Neural crest cell (in vitro differentiated cells): Measurements from ENCODE around the gene ANO4. TPM values are rescaled to one million over a fixed set of nuclear protein-coding genes. Genes with fewer than 3 reads are reported as not detected.
"Not testable (repeated sequence)": the region's sequence is repeated elsewhere in the genome, so short reads cannot be mapped to it uniquely, and the experiment has no call there.

Experiments
- DNase-seq: peaks from one replicate; pipeline ENCODE4 v3.0.0; 2021; ENCODE audit warnings: low read depth, mixed read lengths, low spot score
- H3K27ac Mint-ChIP-seq: one replicate; pipeline ENCODE4 v1.8.0; 2021; ENCODE audit warnings: mild to moderate bottlenecking, mixed read lengths; ENCODE audit not compliant: unreplicated experiment
- H3K27me3 Mint-ChIP-seq: 2 replicates; pipeline ENCODE4 v1.8.0; 2021; ENCODE audit warnings: low read depth, mild to moderate bottlenecking, mixed read lengths
- H3K36me3 Mint-ChIP-seq: 2 replicates; pipeline ENCODE4 v1.8.0; 2021; ENCODE audit warnings: low read depth, mild to moderate bottlenecking, mixed read lengths
- H3K4me1 Mint-ChIP-seq: 2 replicates; pipeline ENCODE4 v1.8.0; 2021; ENCODE audit warnings: mixed read lengths
- H3K4me3 Mint-ChIP-seq: one replicate; pipeline ENCODE4 v1.8.0; 2021; ENCODE audit warnings: mild to moderate bottlenecking, mixed read lengths
- H3K9me3 Mint-ChIP-seq: 2 replicates; pipeline ENCODE4 v1.8.0; 2021; ENCODE audit warnings: mixed read lengths
- CTCF ChIP-seq: fragments of 200-600 bp; sonication (generic); conservative IDR thresholded peaks from 2 replicates; pipeline ENCODE4 v1.5.0; 2021; ENCODE audit warnings: antibody characterized with exemption, mild to moderate bottlenecking
- total RNA-seq: library from RNA; stranded (reverse); gene quantifications from 2 replicates; pipeline ENCODE4 v1.2.1, GENCODE V29; 2021

Gene ANO4
- total RNA-seq, 1 donor from 2014 or later = 0.61 TPM

GRCh38 chr12:101050631-101051030 lies 256.1 kb downstream of the ANO4 start:
- H3K4me1 Mint-ChIP-seq = peaks cover 9% of the 10 kb centered on the region
- no peak for DNase-seq
- H3K4me3 Mint-ChIP-seq = no peak overlapping the region
- no peak for TF ChIP-seq CTCF
- no peaks in the 10 kb centered on the region for H3K9me3 Mint-ChIP-seq
- H3K36me3 Mint-ChIP-seq = no peaks in the 10 kb centered on the region
- no peaks in the 10 kb centered on the region for H3K27me3 Mint-ChIP-seq
- H3K27ac Mint-ChIP-seq = no peak overlapping the region

- no peak for TF ChIP-seq CTCF
- Mint-ChIP-seq H3K27me3 (no peaks in the 10 kb centered on the region), H3K27ac (no peak overlapping the region), H3K36me3 (no peaks in the 10 kb centered on the region), H3K4me1 (peaks cover 9% of the 10 kb centered on the region), H3K9me3 (no peaks in the 10 kb centered on the region), H3K4me3 (no peak overlapping the region)
- no peak for DNase-seq
These were observed 256.6 kb downstream of the ANO4 start for GRCh38 chr12:101051151-101051550.

- Mint-ChIP-seq H3K27ac (no peak overlapping the region), H3K4me3 (no peak overlapping the region), H3K4me1 (peaks cover 9% of the 10 kb centered on the region), H3K9me3 (no peaks in the 10 kb centered on the region), H3K27me3 (no peaks in the 10 kb centered on the region), H3K36me3 (no peaks in the 10 kb centered on the region)
- no peak for TF ChIP-seq CTCF
- no peak for DNase-seq
These were observed 257.4 kb downstream of the ANO4 start for GRCh38 chr12:101051901-101052550.

GRCh38 chr12:101053203-101053602 lies 258.6 kb downstream of the ANO4 start:
- Mint-ChIP-seq H3K4me1 (peaks cover 9% of the 10 kb centered on the region), H3K36me3 (no peaks in the 10 kb centered on the region), H3K4me3 (no peak overlapping the region), H3K27ac (no peak overlapping the region), H3K27me3 (no peaks in the 10 kb centered on the region), H3K9me3 (peaks cover 5% of the 10 kb centered on the region)
- DNase-seq = no peak
- TF ChIP-seq CTCF = no peak

GRCh38 chr12:101055940-101056339 lies 261.4 kb downstream of the ANO4 start:
- Mint-ChIP-seq H3K4me3 (no peak overlapping the region), H3K9me3 (peaks cover 10% of the 10 kb centered on the region), H3K36me3 (no peaks in the 10 kb centered on the region), H3K4me1 (peaks cover 9% of the 10 kb centered on the region), H3K27ac (no peak overlapping the region), H3K27me3 (no peaks in the 10 kb centered on the region)
- DNase-seq = no peak
- no peak for TF ChIP-seq CTCF

GRCh38 chr12:101062508-101062907 lies 267.9 kb downstream of the ANO4 start:
- DNase-seq, H3K27me3 Mint-ChIP-seq, H3K4me3 Mint-ChIP-seq, H3K4me1 Mint-ChIP-seq, H3K36me3 Mint-ChIP-seq, H3K27ac Mint-ChIP-seq: not testable (repeated sequence)
- peaks cover 17% of the 10 kb centered on the region for H3K9me3 Mint-ChIP-seq
